SK-N-SH (cell line): ENCODE measurements around the gene GSDMA. TPM values are rescaled to one million over a fixed set of nuclear protein-coding genes. Genes with fewer than 3 reads are reported as not detected.

Experiments
- CTCF ChIA-PET: fragments of 300-600, 350-600 bp; formaldehyde crosslinking; extraction: SDS; loops from one replicate; lab custom pipeline; 2021; lab: Yijun Ruan, JAX
- POLR2A ChIA-PET: fragments of 350-600 bp; sonication (Branson Sonifier 250); formaldehyde crosslinking; extraction: SDS; loops from one replicate; lab custom pipeline; 2020; ENCODE audit warnings: antibody characterized with exemption, inconsistent platforms; lab: Yijun Ruan, JAX
- DNase-seq: peaks from one replicate; pipeline ENCODE4 v3.0.0; 2012
- H2AFZ ChIP-seq: fragments of 200-600 bp; sonication (generic); 2 replicates; pipeline ENCODE4 v1.8.1; 2016; ENCODE audit warnings: antibody characterized with exemption, mild to moderate bottlenecking, low read depth
- H3F3A ChIP-seq: fragments of 200-600 bp; sonication (generic); replicated peaks from 2 replicates; pipeline ENCODE3; 2016; ENCODE audit warnings: antibody characterized with exemption, mild to moderate bottlenecking; ENCODE audit not compliant: insufficient read depth
- H3K27ac ChIP-seq, 2 experiments: fragments of 200-500 bp in 1 of 2; fragments of 200-600 bp in 1 of 2; sonication (Bioruptor generic) in 1 of 2; sonication (generic), shearing (Covaris generic) in 1 of 2; 2 replicates each; pipeline versions ENCODE4 v1.5.1 to v1.6.1; 2014 to 2016; ENCODE audit warnings: low read depth in 2 of 2, inconsistent platforms in 1 of 2, low read length in 1 of 2, mild to moderate bottlenecking in 1 of 2, mixed read lengths in 1 of 2
- H3K27me3 ChIP-seq: fragments of 200-600 bp; sonication (generic), shearing (Covaris generic); 2 replicates; pipeline ENCODE4 v1.6.1; 2016; ENCODE audit warnings: mixed run types; ENCODE audit not compliant: insufficient read depth
- H3K36me3 ChIP-seq, 2 experiments: fragments of 200-500 bp in 1 of 2; fragments of 200-600 bp in 1 of 2; sonication (Bioruptor generic) in 1 of 2; sonication (generic) in 1 of 2; replicated peaks in 1 of 2; 2 replicates each; pipeline versions ENCODE3 to v1.5.1; 2014 to 2016; ENCODE audit warnings: low read length in 1 of 2, mild to moderate bottlenecking in 1 of 2; ENCODE audit not compliant: insufficient read depth in 2 of 2, control insufficient read depth in 1 of 2
- H3K4me1 ChIP-seq, 2 experiments: fragments of 200-500 bp in 1 of 2; fragments of 200-600 bp in 1 of 2; sonication (Bioruptor generic) in 1 of 2; sonication (generic), shearing (Covaris generic) in 1 of 2; 2 replicates each; pipeline versions ENCODE4 v1.5.1 to v1.6.1; 2014 to 2016; ENCODE audit warnings: low read depth in 1 of 2, low read length in 1 of 2, mixed run types in 1 of 2; ENCODE audit not compliant: insufficient read depth in 2 of 2, control insufficient read depth in 1 of 2
- H3K4me2 ChIP-seq: fragments of 200-600 bp; sonication (generic), shearing (Covaris generic); 2 replicates; pipeline ENCODE4 v1.6.1; 2017; ENCODE audit warnings: mixed run types
- H3K4me3 ChIP-seq, 2 experiments: fragments of 200-500 bp in 1 of 2; fragments of 200-600 bp in 1 of 2; sonication (Bioruptor generic) in 1 of 2; sonication (generic), shearing (Covaris generic) in 1 of 2; 2 replicates each; pipeline versions ENCODE4 v1.5.1 to v1.8.1; 2014 to 2016; ENCODE audit warnings: low read depth in 2 of 2, inconsistent platforms in 1 of 2, low read length in 1 of 2, mild to moderate bottlenecking in 1 of 2, mixed read lengths in 1 of 2, moderate library complexity in 1 of 2
- H3K79me2 ChIP-seq: fragments of 200-600 bp; sonication (generic); 2 replicates; pipeline ENCODE4 v1.8.1; 2017; ENCODE audit warnings: mild to moderate bottlenecking; ENCODE audit not compliant: insufficient read depth
- H3K9ac ChIP-seq: fragments of 200-600 bp; sonication (generic); 2 replicates; pipeline ENCODE4 v1.6.1; 2017; ENCODE audit warnings: mixed run types
- H3K9me2 ChIP-seq: fragments of 200-600 bp; sonication (generic); 2 replicates; pipeline ENCODE4 v1.6.1; 2017; ENCODE audit warnings: mixed run types
- H3K9me3 ChIP-seq: fragments of 200-600 bp; sonication (generic); 2 replicates; pipeline ENCODE4 v1.6.1; 2017; ENCODE audit warnings: mixed run types, mild to moderate bottlenecking, moderate library complexity
- H4K20me1 ChIP-seq: fragments of 200-600 bp; sonication (generic); 2 replicates; pipeline ENCODE4 v1.6.1; 2017; ENCODE audit warnings: mild to moderate bottlenecking, mixed run types; ENCODE audit not compliant: insufficient read depth
- CHD2 ChIP-seq: fragments of 150-350 bp; IDR thresholded peaks from 2 replicates; pipeline ENCODE4 v1.6.1; 2018; ENCODE audit warnings: low read length; ENCODE audit not compliant: partially characterized antibody
- EZH2phosphoT487 ChIP-seq: fragments of 200-600 bp; sonication (generic); IDR thresholded peaks from 2 replicates; pipeline ENCODE4 v1.6.1; 2017; ENCODE audit warnings: low read depth, mixed run types, mild to moderate bottlenecking, antibody characterized with exemption, moderate library complexity, borderline replicate concordance
- FOSL2 ChIP-seq: IDR thresholded peaks from 2 replicates; pipeline ENCODE4 v1.4.0; 2012; ENCODE audit warnings: low read depth, mild to moderate bottlenecking, moderate library complexity, borderline replicate concordance
- FOXJ3 ChIP-seq: sonication (generic); formaldehyde crosslinking; IDR thresholded peaks from 2 replicates; pipeline ENCODE4 v1.5.1; 2020; ENCODE audit warnings: mild to moderate bottlenecking, missing genetic modification reagents
- FOXM1 ChIP-seq: IDR thresholded peaks from 2 replicates; pipeline ENCODE4 v1.4.0; 2012; ENCODE audit warnings: low read depth, mild to moderate bottlenecking
- NFIC ChIP-seq: IDR thresholded peaks from 2 replicates; pipeline ENCODE4 v1.4.0; 2012; ENCODE audit warnings: borderline replicate concordance
- NRF1 ChIP-seq: IDR thresholded peaks from 2 replicates; pipeline ENCODE4 v1.6.1; 2012; ENCODE audit warnings: low read depth, mild to moderate bottlenecking, low read length
- RAD21 ChIP-seq: IDR thresholded peaks from 2 replicates; pipeline ENCODE4 v1.6.1; 2012; ENCODE audit warnings: mild to moderate bottlenecking, low read length
- RFX5 ChIP-seq: IDR thresholded peaks from 2 replicates; pipeline ENCODE4 v1.6.1; 2012; ENCODE audit warnings: mild to moderate bottlenecking, improper control_type of control experiment, low read length
- RXRA ChIP-seq: IDR thresholded peaks from 2 replicates; pipeline ENCODE4 v1.4.0; 2012; ENCODE audit warnings: low read depth, mild to moderate bottlenecking, borderline replicate concordance
- TAF1 ChIP-seq: IDR thresholded peaks from 2 replicates; pipeline ENCODE4 v1.6.1; 2012; ENCODE audit warnings: low read depth, mild to moderate bottlenecking, low read length, moderate library complexity, borderline replicate concordance
- TEAD4 ChIP-seq: IDR thresholded peaks from 2 replicates; pipeline ENCODE4 v1.4.0; 2012; ENCODE audit warnings: mild to moderate bottlenecking, borderline replicate concordance; ENCODE audit not compliant: insufficient read depth
- YY1 ChIP-seq: IDR thresholded peaks from 2 replicates; pipeline ENCODE4 v1.4.0; 2012; ENCODE audit warnings: low read depth, mild to moderate bottlenecking
- WGBS: methylation state at CpG from one replicate; pipeline ENCODE4 v1.1.6; 2017; ENCODE audit warnings: low lambda C conversion rate; 5-methylcytosine and 5-hydroxymethylcytosine counted together
- polyA plus RNA-seq, 3 experiments: library from polyadenylated mRNA; depleted of rRNA; stranded (reverse); fragments of >200 nt; gene quantifications; 2 replicates each; pipeline ENCODE4 v1.2.3, GENCODE V29; 2012
- TF ChIP-seq, protein P1 (sequence below): IDR thresholded peaks from 2 replicates; pipeline ENCODE4; 2012
- TF ChIP-seq, protein P2 (sequence below): fragments of 150-350 bp; IDR thresholded peaks from 2 replicates; pipeline ENCODE4 v1.6.1; 2017; ENCODE audit warnings: antibody characterized with exemption, low read length, low read depth, borderline replicate concordance
- TF ChIP-seq, protein P3 (sequence below): IDR thresholded peaks from 2 replicates; pipeline ENCODE4 v1.6.1; 2012; ENCODE audit warnings: mild to moderate bottlenecking, low read depth, low read length, moderate library complexity
- TF ChIP-seq, protein P4 (sequence below): IDR thresholded peaks from 2 replicates; pipeline ENCODE4 v1.4.0; 2012; ENCODE audit warnings: low read depth

The GSDMA gene
- polyA plus RNA-seq, 1 of the 3 experiments (the other 2 are of a cell fraction), result not detected

DNA sequence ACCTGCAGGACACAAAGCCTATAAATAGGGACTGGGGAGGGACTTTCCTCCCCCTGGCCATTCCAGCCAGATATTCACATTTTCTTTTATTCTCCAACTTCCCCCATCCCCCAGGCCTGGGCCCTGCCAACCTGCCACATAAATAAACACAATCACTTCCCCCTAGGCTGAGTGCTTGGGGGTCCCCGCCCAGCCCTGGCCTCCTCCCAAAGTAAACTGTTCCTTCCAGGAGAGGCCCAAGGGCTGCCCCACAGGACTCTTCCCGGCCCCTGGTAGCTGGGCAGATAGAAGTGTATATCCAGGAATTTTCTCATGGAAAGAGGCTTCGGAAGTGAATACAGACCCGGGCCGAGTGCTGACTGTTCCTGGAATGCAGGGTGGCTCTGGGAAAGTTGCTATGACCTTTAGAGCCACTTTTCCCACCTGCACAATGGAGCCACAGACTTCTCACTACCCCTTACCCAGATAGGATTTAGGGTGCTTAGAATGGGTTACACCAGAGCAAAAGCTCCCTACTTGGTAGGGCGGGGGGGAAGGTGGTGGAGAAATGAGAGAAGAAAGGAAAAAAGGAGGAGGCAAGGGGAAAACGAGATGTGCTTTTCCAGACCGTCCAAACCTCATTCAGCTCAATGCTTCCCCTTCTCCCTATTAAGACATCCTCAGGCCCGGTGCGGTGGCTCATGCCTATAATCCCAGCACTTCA is 60.9 kb downstream of the GSDMA start (continued):
- no peak for TF ChIP-seq EZH2phosphoT487
- no peak for TF ChIP-seq TAF1
- TF ChIP-seq NFIC, result no peak
- TF ChIP-seq, protein P1, sequence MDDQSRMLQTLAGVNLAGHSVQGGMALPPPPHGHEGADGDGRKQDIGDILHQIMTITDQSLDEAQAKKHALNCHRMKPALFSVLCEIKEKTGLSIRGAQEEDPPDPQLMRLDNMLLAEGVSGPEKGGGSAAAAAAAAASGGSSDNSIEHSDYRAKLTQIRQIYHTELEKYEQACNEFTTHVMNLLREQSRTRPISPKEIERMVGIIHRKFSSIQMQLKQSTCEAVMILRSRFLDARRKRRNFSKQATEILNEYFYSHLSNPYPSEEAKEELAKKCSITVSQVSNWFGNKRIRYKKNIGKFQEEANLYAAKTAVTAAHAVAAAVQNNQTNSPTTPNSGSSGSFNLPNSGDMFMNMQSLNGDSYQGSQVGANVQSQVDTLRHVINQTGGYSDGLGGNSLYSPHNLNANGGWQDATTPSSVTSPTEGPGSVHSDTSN, result no peak
- no peak for TF ChIP-seq YY1
- TF ChIP-seq RFX5, result no peak

DNA sequence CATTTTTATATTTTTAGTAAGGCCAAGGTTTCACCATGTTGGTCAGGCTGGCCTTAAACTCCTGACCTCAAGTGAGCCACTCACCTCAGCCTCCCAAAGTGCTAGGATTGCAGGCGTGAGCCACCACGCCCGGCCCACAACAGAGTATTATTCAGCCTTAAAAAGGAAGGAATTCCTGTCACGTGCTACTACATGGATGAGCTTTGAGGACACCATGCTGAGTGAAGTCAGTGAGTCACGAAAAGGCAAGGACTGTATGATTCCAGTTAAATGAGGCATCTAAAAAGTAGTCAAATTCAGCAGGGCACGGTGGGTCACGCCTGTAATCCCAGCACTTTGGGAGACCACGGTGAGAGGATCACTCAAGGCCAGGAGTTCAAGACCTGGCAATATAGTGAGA is 62.1 kb downstream of the GSDMA start:
- H3K79me2 ChIP-seq, result no peaks in the 10 kb centered on the region
- DNase-seq, result no peak
- peaks cover 7% of the 10 kb centered on the region for H3F3A ChIP-seq
- no peak overlapping the region for H3K4me2 ChIP-seq
- H3K36me3 ChIP-seq, result peaks cover 19 to 34% of the 10 kb centered on the region in 2 experiments
- WGBS, result 93% methylated on average over 8 of the region's 8 CpGs
- ChIA-PET CTCF (interaction anchor here (0.9 to 7.9 kb wide), 4 partner anchors 10 to 82 kb away, joined by 3 to 143 read pairs (median 52); partner anchors contain the start of gene CSF3), POLR2A (no interaction called here)
- no peaks in the 10 kb centered on the region for H3K27me3 ChIP-seq
- no peak overlapping the region for H3K9ac ChIP-seq
- no peak for TF ChIP-seq EZH2phosphoT487
- no peaks in the 10 kb centered on the region for H4K20me1 ChIP-seq
- no peak overlapping the region for H3K27ac ChIP-seq
- H3K4me3 ChIP-seq, result no peak overlapping the region
- peaks cover 0 to 9% of the 10 kb centered on the region in 2 experiments; a peak in 2 of 4 replicates for H3K4me1 ChIP-seq
- H3K9me3 ChIP-seq, result no peaks in the 10 kb centered on the region
- H3K9me2 ChIP-seq, result no peaks in the 10 kb centered on the region
- H2AFZ ChIP-seq, result no peak overlapping the region

DNA sequence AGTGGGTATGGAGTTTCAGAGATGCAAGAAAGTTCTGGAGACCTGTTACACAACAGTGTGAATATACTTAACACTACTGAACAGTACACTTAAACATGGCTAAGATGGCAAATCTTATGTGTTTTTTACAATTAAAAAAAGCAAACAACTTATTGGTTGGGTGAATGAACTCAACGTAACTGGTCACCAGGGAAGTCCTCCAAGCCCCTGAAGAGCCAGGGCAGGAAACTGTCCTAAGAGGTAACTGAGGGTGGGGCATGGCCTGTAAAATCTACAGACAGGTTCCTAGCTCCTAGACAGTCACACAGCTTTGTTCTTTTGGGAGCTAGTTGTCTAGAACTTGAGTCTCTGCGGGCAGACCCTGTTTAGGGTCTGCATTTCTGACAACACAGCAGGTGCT is 62.8 kb downstream of the GSDMA start:
- H3K4me1 ChIP-seq, result peaks cover 0 to 9% of the 10 kb centered on the region in 2 experiments; a peak in 2 of 4 replicates
- no peak overlapping the region for H3K27ac ChIP-seq
- H3K9me3 ChIP-seq, result no peaks in the 10 kb centered on the region
- H3F3A ChIP-seq, result peaks cover 7% of the 10 kb centered on the region
- H3K36me3 ChIP-seq, result peaks cover 19 to 34% of the 10 kb centered on the region in 2 experiments
- DNase-seq, result no peak
- H3K9me2 ChIP-seq, result no peaks in the 10 kb centered on the region
- H4K20me1 ChIP-seq, result no peaks in the 10 kb centered on the region
- WGBS, result 100% methylated on average over 2 of the region's 2 CpGs
- no peak overlapping the region for H2AFZ ChIP-seq
- POLR2A ChIA-PET, result no interaction called here
- no peak overlapping the region for H3K4me2 ChIP-seq
- H3K79me2 ChIP-seq, result no peaks in the 10 kb centered on the region
- CTCF ChIA-PET, result interaction anchor here (0.6 to 7.9 kb wide), 14 partner anchors 11 to 153 kb away, joined by 3 to 143 read pairs (median 6); partner anchors contain the start of gene CSF3
- no peaks in the 10 kb centered on the region for H3K27me3 ChIP-seq
- H3K9ac ChIP-seq, result no peak overlapping the region
- H3K4me3 ChIP-seq, result no peak overlapping the region
- TF ChIP-seq FOSL2, result no peak
- TF ChIP-seq RAD21, result no peak
- TF ChIP-seq, protein P2, sequence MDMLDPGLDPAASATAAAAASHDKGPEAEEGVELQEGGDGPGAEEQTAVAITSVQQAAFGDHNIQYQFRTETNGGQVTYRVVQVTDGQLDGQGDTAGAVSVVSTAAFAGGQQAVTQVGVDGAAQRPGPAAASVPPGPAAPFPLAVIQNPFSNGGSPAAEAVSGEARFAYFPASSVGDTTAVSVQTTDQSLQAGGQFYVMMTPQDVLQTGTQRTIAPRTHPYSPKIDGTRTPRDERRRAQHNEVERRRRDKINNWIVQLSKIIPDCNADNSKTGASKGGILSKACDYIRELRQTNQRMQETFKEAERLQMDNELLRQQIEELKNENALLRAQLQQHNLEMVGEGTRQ, result no peak
- no peak for TF ChIP-seq TEAD4
- TF ChIP-seq RXRA, result no peak
- no peak for TF ChIP-seq NFIC
- no peak for TF ChIP-seq FOXJ3 (CRISPR knock-in tag)
- TF ChIP-seq, protein P3, sequence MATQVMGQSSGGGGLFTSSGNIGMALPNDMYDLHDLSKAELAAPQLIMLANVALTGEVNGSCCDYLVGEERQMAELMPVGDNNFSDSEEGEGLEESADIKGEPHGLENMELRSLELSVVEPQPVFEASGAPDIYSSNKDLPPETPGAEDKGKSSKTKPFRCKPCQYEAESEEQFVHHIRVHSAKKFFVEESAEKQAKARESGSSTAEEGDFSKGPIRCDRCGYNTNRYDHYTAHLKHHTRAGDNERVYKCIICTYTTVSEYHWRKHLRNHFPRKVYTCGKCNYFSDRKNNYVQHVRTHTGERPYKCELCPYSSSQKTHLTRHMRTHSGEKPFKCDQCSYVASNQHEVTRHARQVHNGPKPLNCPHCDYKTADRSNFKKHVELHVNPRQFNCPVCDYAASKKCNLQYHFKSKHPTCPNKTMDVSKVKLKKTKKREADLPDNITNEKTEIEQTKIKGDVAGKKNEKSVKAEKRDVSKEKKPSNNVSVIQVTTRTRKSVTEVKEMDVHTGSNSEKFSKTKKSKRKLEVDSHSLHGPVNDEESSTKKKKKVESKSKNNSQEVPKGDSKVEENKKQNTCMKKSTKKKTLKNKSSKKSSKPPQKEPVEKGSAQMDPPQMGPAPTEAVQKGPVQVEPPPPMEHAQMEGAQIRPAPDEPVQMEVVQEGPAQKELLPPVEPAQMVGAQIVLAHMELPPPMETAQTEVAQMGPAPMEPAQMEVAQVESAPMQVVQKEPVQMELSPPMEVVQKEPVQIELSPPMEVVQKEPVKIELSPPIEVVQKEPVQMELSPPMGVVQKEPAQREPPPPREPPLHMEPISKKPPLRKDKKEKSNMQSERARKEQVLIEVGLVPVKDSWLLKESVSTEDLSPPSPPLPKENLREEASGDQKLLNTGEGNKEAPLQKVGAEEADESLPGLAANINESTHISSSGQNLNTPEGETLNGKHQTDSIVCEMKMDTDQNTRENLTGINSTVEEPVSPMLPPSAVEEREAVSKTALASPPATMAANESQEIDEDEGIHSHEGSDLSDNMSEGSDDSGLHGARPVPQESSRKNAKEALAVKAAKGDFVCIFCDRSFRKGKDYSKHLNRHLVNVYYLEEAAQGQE, result no peak
- no peak for TF ChIP-seq CHD2
- TF ChIP-seq, protein P4, sequence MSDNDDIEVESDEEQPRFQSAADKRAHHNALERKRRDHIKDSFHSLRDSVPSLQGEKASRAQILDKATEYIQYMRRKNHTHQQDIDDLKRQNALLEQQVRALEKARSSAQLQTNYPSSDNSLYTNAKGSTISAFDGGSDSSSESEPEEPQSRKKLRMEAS, result no peak
- no peak for TF ChIP-seq FOXM1
- no peak for TF ChIP-seq NRF1
